Astrocyte (in vitro differentiated cells and primary cell): ENCODE measurements around the gene CREB5. TPM values are rescaled to one million over a fixed set of nuclear protein-coding genes. Genes with fewer than 3 reads are reported as not detected.

Experiments
- DNase-seq: peaks from one replicate; pipeline ENCODE4 v3.0.0-alpha.2; 2010; ENCODE audit warnings: low read depth
- FAIRE-seq: peaks from 2 replicates; lab custom pipeline; 2011; peaks lifted over from hg19 to GRCh38; lab: Jason Lieb, UNC
- H2AFZ ChIP-seq: 2 replicates; pipeline ENCODE4 v1.6.0; 2012; ENCODE audit warnings: low read depth, low read length, inconsistent platforms
- H3K27ac ChIP-seq: 2 replicates; pipeline ENCODE4 v1.5.1; 2011; ENCODE audit warnings: low read depth, low read length, inconsistent platforms
- H3K27me3 ChIP-seq: 2 replicates; pipeline ENCODE4 v1.6.0; 2011; ENCODE audit warnings: low read length, inconsistent platforms; ENCODE audit not compliant: insufficient read depth
- H3K36me3 ChIP-seq: 2 replicates; pipeline ENCODE4 v1.5.1; 2011; ENCODE audit warnings: low read length, inconsistent platforms; ENCODE audit not compliant: insufficient read depth
- H3K4me1 ChIP-seq: 2 replicates; pipeline ENCODE4 v1.5.1; 2011; ENCODE audit warnings: low read length, inconsistent platforms; ENCODE audit not compliant: insufficient read depth
- H3K4me2 ChIP-seq: 2 replicates; pipeline ENCODE4 v1.6.0; 2012; ENCODE audit warnings: low read length, inconsistent platforms
- H3K4me3 ChIP-seq: 2 replicates; pipeline ENCODE4 v1.5.1; 2011; ENCODE audit warnings: low read depth, mild to moderate bottlenecking, low read length, inconsistent platforms; ENCODE audit not compliant: insufficient read depth
- H3K79me2 ChIP-seq: 2 replicates; pipeline ENCODE4 v1.6.0; 2012; ENCODE audit warnings: mild to moderate bottlenecking, low read length, inconsistent platforms; ENCODE audit not compliant: insufficient read depth
- H3K9ac ChIP-seq: 2 replicates; pipeline ENCODE4 v1.6.0; 2012; ENCODE audit warnings: mild to moderate bottlenecking, low read length, inconsistent platforms
- H3K9me3 ChIP-seq: 2 replicates; pipeline ENCODE4 v1.5.1; 2012; ENCODE audit warnings: low read depth, mild to moderate bottlenecking, low read length, inconsistent platforms; ENCODE audit not compliant: insufficient read depth
- H4K20me1 ChIP-seq: 2 replicates; pipeline ENCODE4 v1.6.0; 2012; ENCODE audit warnings: low read length, inconsistent platforms; ENCODE audit not compliant: insufficient read depth
- H3K27ac Mint-ChIP-seq: one replicate; pipeline ENCODE4 v1.8.0; 2021; ENCODE audit warnings: mild to moderate bottlenecking, mixed read lengths; ENCODE audit not compliant: unreplicated experiment
- H3K27me3 Mint-ChIP-seq: one replicate; pipeline ENCODE4 v1.8.0; 2021; ENCODE audit warnings: low read depth, mixed read lengths; ENCODE audit not compliant: unreplicated experiment
- H3K36me3 Mint-ChIP-seq: one replicate; pipeline ENCODE4 v1.8.0; 2021; ENCODE audit warnings: low read depth, mixed read lengths; ENCODE audit not compliant: unreplicated experiment
- H3K4me1 Mint-ChIP-seq: one replicate; pipeline ENCODE4 v1.8.0; 2021; ENCODE audit warnings: low read depth, mixed read lengths; ENCODE audit not compliant: unreplicated experiment
- H3K4me3 Mint-ChIP-seq: one replicate; pipeline ENCODE4 v1.8.0; 2021; ENCODE audit warnings: mild to moderate bottlenecking, moderate library complexity, mixed read lengths; ENCODE audit not compliant: unreplicated experiment
- H3K9me3 Mint-ChIP-seq: one replicate; pipeline ENCODE4 v1.8.0; 2021; ENCODE audit warnings: mild to moderate bottlenecking, mixed read lengths; ENCODE audit not compliant: unreplicated experiment
- EZH2 ChIP-seq: IDR thresholded peaks from 2 replicates; pipeline ENCODE4 v1.6.1; 2012; ENCODE audit warnings: mild to moderate bottlenecking, low read length, inconsistent platforms; ENCODE audit not compliant: insufficient read depth
- total RNA-seq: library from RNA; stranded (reverse); gene quantifications from 2 replicates; pipeline ENCODE4 v1.2.1, GENCODE V29; 2021
- TF ChIP-seq, protein P1 (sequence below): IDR thresholded peaks from 2 replicates; pipeline ENCODE4 v1.5.1; 2011; ENCODE audit warnings: low read depth, mild to moderate bottlenecking, inconsistent platforms, low read length, moderate library complexity; ENCODE audit not compliant: insufficient read depth

Gene CREB5
- total RNA-seq, 1 donor from 2014 or later, result 25.4 TPM

DNA sequence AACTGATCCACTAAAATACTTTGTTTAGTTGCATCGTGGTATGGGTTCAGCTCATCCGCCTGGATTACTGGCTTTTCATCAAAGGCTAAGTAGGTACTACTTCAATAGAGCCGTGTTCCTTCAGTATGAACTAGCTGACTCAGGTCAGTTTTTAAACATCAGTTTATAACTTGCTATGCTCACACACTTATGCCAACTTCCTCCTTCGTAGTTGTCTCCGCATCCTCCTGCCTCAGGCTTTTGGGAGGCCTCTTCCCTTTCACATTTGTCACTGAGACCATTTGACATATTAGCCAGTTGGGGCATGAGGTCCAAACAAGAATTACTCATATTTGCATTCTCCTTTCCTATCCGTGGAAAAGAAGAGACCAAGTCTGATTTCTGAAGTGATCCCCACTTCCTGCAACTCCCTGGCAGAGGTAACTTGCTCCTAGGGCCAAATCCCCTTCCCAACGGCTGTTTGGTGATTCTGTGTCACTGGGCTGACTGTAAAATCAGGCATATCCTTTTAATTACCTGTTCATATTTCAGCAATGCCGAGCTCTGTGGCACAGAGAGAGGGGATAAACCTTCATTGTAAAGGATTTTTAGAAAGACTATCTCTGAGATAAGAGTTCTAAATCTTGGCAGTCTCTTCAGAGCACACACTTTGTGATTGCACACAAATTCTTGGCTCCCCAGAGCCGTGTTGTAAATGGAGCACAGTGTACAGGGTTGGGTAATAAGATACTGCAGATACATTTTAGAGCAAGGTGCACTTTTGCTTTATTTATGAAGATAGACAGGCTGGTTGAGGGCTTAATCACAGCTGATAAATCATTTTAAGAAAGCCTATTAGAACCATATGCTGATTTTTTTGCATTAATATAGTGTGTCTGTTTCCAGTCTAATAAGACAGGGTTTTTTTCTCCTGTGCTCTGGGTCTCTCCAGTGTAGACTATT, 108.0 kb downstream of the CREB5 start:
- H3K9ac ChIP-seq, result no peak overlapping the region
- Mint-ChIP-seq H3K27me3 (peaks cover 5% of the 10 kb centered on the region), H3K9me3 (no peaks in the 10 kb centered on the region), H3K27ac (no peak overlapping the region), H3K4me3 (no peak overlapping the region), H3K4me1 (peaks cover 16% of the 10 kb centered on the region), H3K36me3 (peaks cover 1% of the 10 kb centered on the region)
- no peak overlapping the region for H3K4me3 ChIP-seq
- no peaks in the 10 kb centered on the region for H3K36me3 ChIP-seq
- H3K27me3 ChIP-seq, result no peaks in the 10 kb centered on the region
- H3K9me3 ChIP-seq, result no peaks in the 10 kb centered on the region
- H3K4me1 ChIP-seq, result no peaks in the 10 kb centered on the region
- FAIRE-seq (no peak), DNase-seq (no peak)
- no peak overlapping the region for H3K4me2 ChIP-seq
- no peak overlapping the region for H3K27ac ChIP-seq
- H3K79me2 ChIP-seq, result no peaks in the 10 kb centered on the region
- H2AFZ ChIP-seq, result no peak overlapping the region
- TF ChIP-seq EZH2, result no peak
- TF ChIP-seq, protein P1, sequence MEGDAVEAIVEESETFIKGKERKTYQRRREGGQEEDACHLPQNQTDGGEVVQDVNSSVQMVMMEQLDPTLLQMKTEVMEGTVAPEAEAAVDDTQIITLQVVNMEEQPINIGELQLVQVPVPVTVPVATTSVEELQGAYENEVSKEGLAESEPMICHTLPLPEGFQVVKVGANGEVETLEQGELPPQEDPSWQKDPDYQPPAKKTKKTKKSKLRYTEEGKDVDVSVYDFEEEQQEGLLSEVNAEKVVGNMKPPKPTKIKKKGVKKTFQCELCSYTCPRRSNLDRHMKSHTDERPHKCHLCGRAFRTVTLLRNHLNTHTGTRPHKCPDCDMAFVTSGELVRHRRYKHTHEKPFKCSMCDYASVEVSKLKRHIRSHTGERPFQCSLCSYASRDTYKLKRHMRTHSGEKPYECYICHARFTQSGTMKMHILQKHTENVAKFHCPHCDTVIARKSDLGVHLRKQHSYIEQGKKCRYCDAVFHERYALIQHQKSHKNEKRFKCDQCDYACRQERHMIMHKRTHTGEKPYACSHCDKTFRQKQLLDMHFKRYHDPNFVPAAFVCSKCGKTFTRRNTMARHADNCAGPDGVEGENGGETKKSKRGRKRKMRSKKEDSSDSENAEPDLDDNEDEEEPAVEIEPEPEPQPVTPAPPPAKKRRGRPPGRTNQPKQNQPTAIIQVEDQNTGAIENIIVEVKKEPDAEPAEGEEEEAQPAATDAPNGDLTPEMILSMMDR, result no peak
- H4K20me1 ChIP-seq, result no peaks in the 10 kb centered on the region

DNA sequence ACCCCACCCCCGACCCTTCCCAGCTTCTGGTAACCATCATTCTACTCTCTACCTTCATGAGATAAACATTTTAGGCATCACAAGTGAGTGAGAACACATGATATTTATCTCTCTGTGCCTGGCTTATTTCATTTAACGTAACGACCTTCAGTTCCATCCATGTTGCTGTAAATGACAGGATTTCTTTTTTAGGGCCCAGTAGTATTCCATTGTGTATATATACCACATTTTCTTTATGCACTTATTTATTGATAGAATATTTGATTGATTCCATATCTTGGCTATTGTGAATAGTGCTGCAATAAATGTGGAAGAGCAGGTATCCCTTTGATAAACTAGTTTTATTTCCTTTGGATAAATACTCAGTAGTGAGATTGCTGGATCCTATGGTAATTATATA, 112.7 kb downstream of the CREB5 start:
- peaks cover 5% of the 10 kb centered on the region for H3K27me3 Mint-ChIP-seq
- H3K9ac ChIP-seq, result no peak overlapping the region
- peaks cover 2% of the 10 kb centered on the region for H3K36me3 Mint-ChIP-seq
- H3K27ac ChIP-seq, result no peak overlapping the region
- peaks cover under 1% of the 10 kb centered on the region for H3K4me1 ChIP-seq
- H3K4me3 ChIP-seq, result no peak overlapping the region
- H3K4me1 Mint-ChIP-seq, result peaks cover 1% of the 10 kb centered on the region
- FAIRE-seq (no peak), DNase-seq (no peak)
- no peak overlapping the region for H3K4me2 ChIP-seq
- no peaks in the 10 kb centered on the region for H4K20me1 ChIP-seq
- no peaks in the 10 kb centered on the region for H3K9me3 ChIP-seq
- H3K27ac Mint-ChIP-seq, result no peak overlapping the region
- TF ChIP-seq, protein P1, result no peak
- no peak for TF ChIP-seq EZH2
- H3K36me3 ChIP-seq, result no peaks in the 10 kb centered on the region
- H3K4me3 Mint-ChIP-seq, result no peak overlapping the region
- no peaks in the 10 kb centered on the region for H3K27me3 ChIP-seq
- H3K79me2 ChIP-seq, result no peaks in the 10 kb centered on the region
- no peak overlapping the region for H2AFZ ChIP-seq
- H3K9me3 Mint-ChIP-seq, result no peaks in the 10 kb centered on the region

DNA sequence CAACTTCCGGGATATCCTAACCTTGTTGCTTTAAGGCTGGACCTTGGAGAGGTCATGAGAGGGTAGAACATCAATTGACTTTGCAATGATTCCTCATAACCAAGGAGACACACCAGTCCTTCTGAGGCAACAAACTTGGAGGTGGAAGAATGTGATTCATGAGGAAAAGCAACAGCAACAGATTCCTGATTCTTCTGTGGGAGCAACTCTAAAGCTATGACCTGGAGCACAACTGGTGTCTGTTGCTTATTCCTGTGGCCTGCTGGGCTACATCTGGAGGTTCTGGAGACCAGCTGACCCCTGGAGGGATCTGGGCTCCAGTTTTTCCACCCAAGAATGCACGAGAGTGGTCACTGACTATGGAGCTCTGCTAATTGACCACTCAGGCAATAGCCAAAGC, 116.6 kb downstream of the CREB5 start:
- H3K4me3 Mint-ChIP-seq, result no peak overlapping the region
- no peak overlapping the region for H3K27ac ChIP-seq
- H3K27me3 Mint-ChIP-seq, result no peaks in the 10 kb centered on the region
- no peaks in the 10 kb centered on the region for H3K36me3 ChIP-seq
- no peak for TF ChIP-seq EZH2
- TF ChIP-seq, protein P1, result no peak
- no peak overlapping the region for H2AFZ ChIP-seq
- peak; percentile 37 for FAIRE-seq
- peaks cover 6% of the 10 kb centered on the region for H3K4me1 Mint-ChIP-seq
- peaks cover 6% of the 10 kb centered on the region for H3K36me3 Mint-ChIP-seq
- no peak overlapping the region for H3K27ac Mint-ChIP-seq
- H3K4me3 ChIP-seq, result no peak overlapping the region
- no peak overlapping the region for H3K4me2 ChIP-seq
- peaks cover 13% of the 10 kb centered on the region for H3K4me1 ChIP-seq
- no peaks in the 10 kb centered on the region for H3K79me2 ChIP-seq
- no peak overlapping the region for H3K9ac ChIP-seq
- peaks cover 3% of the 10 kb centered on the region for H3K9me3 Mint-ChIP-seq
- no peaks in the 10 kb centered on the region for H3K27me3 ChIP-seq
- no peaks in the 10 kb centered on the region for H3K9me3 ChIP-seq
- DNase-seq, result no peak
- no peaks in the 10 kb centered on the region for H4K20me1 ChIP-seq
